ENCODE results near the gene ZNF664.

ZNF664 gene

GRCh38 chr12:123972457-123973401 lies at the start of gene ZNF664, which contains the start of gene CCDC92:
Gene ZNF664, plus strand, starts transcription at chr12:123973215. Its CDS starts 38,930 bp downstream, at chr12:124012145.
Gene CCDC92, minus strand, starts transcription at chr12:123972831. Its CDS starts 28,526 bp downstream, at chr12:123944305.
- peak; percentile 14 for DNase-seq

- no peak for DNase-seq
Observed at GRCh38 chr12:123923927-123924326, 49.1 kb upstream of the ZNF664 start.

GRCh38 chr12:123924539-123924938 lies 48.5 kb upstream of the ZNF664 start:
- DNase-seq = no peak

- DNase-seq = no peak
Observed at GRCh38 chr12:123928274-123928865, 44.6 kb upstream of the ZNF664 start.

GRCh38 chr12:123928897-123929296 lies 44.1 kb upstream of the ZNF664 start:
- DNase-seq = no peak

GRCh38 chr12:123929946-123930583 lies 43.0 kb upstream of the ZNF664 start:
- no peak for DNase-seq

- DNase-seq = no peak
Observed at GRCh38 chr12:123931686-123932321, 41.2 kb upstream of the ZNF664 start.

- DNase-seq = no peak
Observed at GRCh38 chr12:123933214-123933613, 39.8 kb upstream of the ZNF664 start.

GRCh38 chr12:123934016-123934620 lies 38.9 kb upstream of the ZNF664 start:
- DNase-seq = no peak

- no peak for DNase-seq
Observed at GRCh38 chr12:123934829-123935228, 38.2 kb upstream of the ZNF664 start.

- no peak for DNase-seq
Observed at GRCh38 chr12:123935956-123936355, 37.1 kb upstream of the ZNF664 start.

- DNase-seq = no peak
Observed at GRCh38 chr12:123936471-123936870, 36.5 kb upstream of the ZNF664 start.

GRCh38 chr12:123936956-123937706 lies 35.9 kb upstream of the ZNF664 start:
- DNase-seq = no peak

GRCh38 chr12:123937707-123938591 lies 35.1 kb upstream of the ZNF664 start:
- no peak for DNase-seq

GRCh38 chr12:123938679-123939480 lies 34.1 kb upstream of the ZNF664 start:
- DNase-seq = no peak

- no peak for DNase-seq
Observed at GRCh38 chr12:123939716-123940626, 33.0 kb upstream of the ZNF664 start.

GRCh38 chr12:123940627-123940966 lies 32.4 kb upstream of the ZNF664 start:
- DNase-seq = no peak

- no peak for DNase-seq
Observed at GRCh38 chr12:123941000-123941399, 32.0 kb upstream of the ZNF664 start.

Data from NCI-H524 treated with DMSO at 0.1 percent for 48 hours (cell line).